ENCODE data around the gene ZNF462. TPM values are rescaled to one million over a fixed set of nuclear protein-coding genes. Genes with fewer than 3 reads are reported as not detected.

The ZNF462 gene
- total and polyA plus RNA-seq, 2 experiments from 2014 or later = 40.0 to 101 TPM

GRCh38 chr9:106916466-106917235 is 53.7 kb downstream of the ZNF462 start (continued):
- no peak for TF ChIP-seq ZNF462 (CRISPR knock-in tag; IDR thresholded peaks at IDR 0.05)
- no peak for TF ChIP-seq REST (IDR thresholded peaks at IDR 0.05; ENCODE audit: unreplicated experiment)
- TF ChIP-seq JUNB (IDR thresholded peaks at IDR 0.05; ENCODE audit: unreplicated experiment) = no peak
- TF ChIP-seq ETS1 (IDR thresholded peaks at IDR 0.05) = no peak
- no peak for TF ChIP-seq ZNF114 (CRISPR knock-in tag; IDR thresholded peaks at IDR 0.05)
- TF ChIP-seq STAT1 (IDR thresholded peaks at IDR 0.05; ENCODE audit: unreplicated experiment) = no peak
